Non-pigmented ciliary epithelial cell (primary cell): ENCODE results near the gene OR4A5.
"Not testable (repeated sequence)": the region's sequence is repeated elsewhere in the genome, so short reads cannot be mapped to it uniquely, and the experiment has no call there.

Experiments
- DNase-seq: peaks from one replicate; pipeline ENCODE4 v3.0.0-alpha.2; 2010; ENCODE audit warnings: low read depth

The OR4A5 gene, protein sequence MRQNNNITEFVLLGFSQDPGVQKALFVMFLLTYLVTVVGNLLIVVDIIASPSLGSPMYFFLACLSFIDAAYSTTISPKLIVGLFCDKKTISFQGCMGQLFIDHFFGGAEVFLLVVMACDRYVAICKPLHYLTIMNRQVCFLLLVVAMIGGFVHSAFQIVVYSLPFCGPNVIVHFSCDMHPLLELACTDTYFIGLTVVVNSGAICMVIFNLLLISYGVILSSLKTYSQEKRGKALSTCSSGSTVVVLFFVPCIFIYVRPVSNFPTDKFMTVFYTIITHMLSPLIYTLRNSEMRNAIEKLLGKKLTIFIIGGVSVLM

DNA sequence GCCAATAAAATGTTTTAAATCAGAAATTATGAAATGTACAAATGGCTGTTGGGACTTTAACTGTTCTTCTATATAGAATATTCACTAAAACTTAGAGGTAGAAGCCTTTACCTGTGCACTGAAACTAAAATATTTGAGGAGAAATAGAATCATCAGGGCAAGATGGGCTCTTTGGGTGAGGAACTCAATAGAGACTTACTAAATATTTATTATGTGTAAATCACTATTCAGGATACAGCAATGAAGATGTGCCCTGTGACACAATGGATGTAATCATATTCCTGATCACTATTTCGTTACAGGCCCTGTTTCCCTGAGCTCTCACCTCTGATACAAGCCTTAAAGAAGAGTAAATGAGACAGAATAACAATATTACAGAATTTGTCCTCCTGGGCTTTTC is at the start of gene OR4A5:
TSS of gene OR4A5 (plus strand) at position 301 of the 400 bp plus-strand sequence. CDS start at position 354, 53 bp downstream.
- DNase-seq = not testable (repeated sequence)

DNA sequence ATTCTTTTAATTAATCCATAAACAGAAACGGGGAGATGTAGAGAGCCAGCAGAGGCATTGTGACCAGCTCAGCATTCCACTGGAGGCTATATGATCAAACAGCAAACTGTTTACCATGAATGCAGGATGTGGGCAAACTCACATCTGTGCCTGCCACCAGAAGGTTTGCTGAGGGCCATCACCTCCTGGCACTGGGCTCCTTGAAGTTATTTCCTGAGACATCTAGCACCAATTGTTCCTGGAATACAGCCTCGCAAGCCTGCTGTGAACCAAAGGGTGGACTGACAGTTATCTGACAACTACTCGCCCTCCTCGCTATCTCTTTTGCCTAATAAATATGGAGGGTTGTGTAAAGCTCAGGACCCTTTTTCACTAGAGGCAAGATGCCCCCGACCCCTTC is 13.5 kb downstream of the OR4A5 start:
- DNase-seq = not testable (repeated sequence)
